GM12892 (cell line): Measurements from ENCODE around the gene PIK3R5.

Experiments used
- POLR2A ChIP-seq: IDR thresholded peaks from 2 replicates; pipeline ENCODE4 v1.6.1; 2011; ENCODE audit warnings: low read depth, low read length, control low read depth
- POLR2AphosphoS5 ChIP-seq: IDR thresholded peaks from 2 replicates; pipeline ENCODE4 v1.6.1; 2011; ENCODE audit warnings: low read depth, low read length, control low read depth

DNA sequence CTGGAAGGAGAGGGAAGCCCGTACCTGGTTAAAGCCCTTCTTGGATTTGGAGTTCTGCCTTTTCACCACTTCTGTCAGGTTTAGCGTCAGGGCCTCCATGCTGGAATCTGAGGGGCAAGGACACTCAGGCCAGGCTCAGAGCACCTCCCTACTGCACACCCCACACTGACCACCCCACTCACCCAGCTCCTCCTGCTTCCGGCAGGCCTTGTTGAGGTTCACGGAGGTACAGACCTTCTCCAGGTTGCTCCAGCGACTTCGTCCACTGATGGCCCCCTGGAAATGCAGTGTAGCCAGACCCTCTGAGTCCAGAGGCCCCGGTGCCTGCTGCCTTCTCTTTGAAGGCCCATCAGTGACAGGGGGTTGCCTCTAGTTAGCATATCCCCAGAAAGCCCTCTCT is 83.9 kb downstream of the PIK3R5 start:
- no peak; the same call in 1 of the 2 replicates for TF ChIP-seq POLR2AphosphoS5
- no peak for TF ChIP-seq POLR2A
